Natural killer cell treated with Interleukin-12 subunit alpha and Interleukin-12 subunit beta and Interleukin-15 and Interleukin-18, amount 100 ng/mL, for 72 hours (primary cell): ENCODE measurements around the gene POLA2. TPM values are rescaled to one million over a fixed set of nuclear protein-coding genes. Genes with fewer than 3 reads are reported as not detected.
"Not testable (repeated sequence)": the region's sequence is repeated elsewhere in the genome, so short reads cannot be mapped to it uniquely, and the experiment has no call there.

Source experiments
- ATAC-seq, 2 donors: fragments of 150-1000 bp; cut with Tn5 transposase in 1 of 2; sonication (Bioruptor Pico), chemical (Tn5 transposase) in 1 of 2; 2 replicates each; pipeline ENCODE4 v1.10.0; 2021
- DNase-seq: peaks from one replicate; pipeline ENCODE4 v3.0.0; 2022; ENCODE audit warnings: low spot score
- H3K27ac Mint-ChIP-seq, 2 donors: 1 replicate in 1 of 2; 2 replicates in 1 of 2; pipeline ENCODE4 v1.8.0; 2022; ENCODE audit warnings: mixed read lengths in 2 of 2, mild to moderate bottlenecking in 1 of 2, moderate library complexity in 1 of 2
- H3K27me3 Mint-ChIP-seq, 2 donors: 1 replicate in 1 of 2; 2 replicates in 1 of 2; pipeline ENCODE4 v1.8.0; 2022; ENCODE audit warnings: mixed read lengths in 2 of 2
- H3K36me3 Mint-ChIP-seq: one replicate; pipeline ENCODE4 v1.8.0; 2022; ENCODE audit warnings: mixed read lengths
- H3K4me1 Mint-ChIP-seq, 2 donors: 1 replicate in 1 of 2; 2 replicates in 1 of 2; pipeline ENCODE4 v1.8.0; 2022; ENCODE audit warnings: low read depth in 2 of 2, mixed read lengths in 2 of 2, mild to moderate bottlenecking in 1 of 2
- H3K4me3 Mint-ChIP-seq: one replicate; pipeline ENCODE4 v1.8.0; 2022; ENCODE audit warnings: mixed read lengths
- H3K9me3 Mint-ChIP-seq: 2 replicates; pipeline ENCODE4 v1.8.0; 2022; ENCODE audit warnings: mixed read lengths
- total RNA-seq, 2 donors: library from RNA; stranded (reverse); gene quantifications; one replicate each; pipeline ENCODE4 v1.2.3, GENCODE V29; 2022

POLA2 gene
- total RNA-seq, 2 donors from 2014 or later: 56.8 to 80.9 TPM

- H3K36me3 Mint-ChIP-seq: no peaks in the 10 kb centered on the region
- no peak overlapping the region for H3K27ac Mint-ChIP-seq
- peaks cover 0 to 5% of the 10 kb centered on the region in 2 donors for H3K27me3 Mint-ChIP-seq
- ATAC-seq (no peak), DNase-seq (no peak)
- no peaks in the 10 kb centered on the region for H3K9me3 Mint-ChIP-seq
- no peaks in the 10 kb centered on the region for H3K4me1 Mint-ChIP-seq
- H3K4me3 Mint-ChIP-seq: no peak overlapping the region
These were observed 7.0 kb upstream of the POLA2 start for GRCh38 chr11:65254724-65255123.

DNA sequence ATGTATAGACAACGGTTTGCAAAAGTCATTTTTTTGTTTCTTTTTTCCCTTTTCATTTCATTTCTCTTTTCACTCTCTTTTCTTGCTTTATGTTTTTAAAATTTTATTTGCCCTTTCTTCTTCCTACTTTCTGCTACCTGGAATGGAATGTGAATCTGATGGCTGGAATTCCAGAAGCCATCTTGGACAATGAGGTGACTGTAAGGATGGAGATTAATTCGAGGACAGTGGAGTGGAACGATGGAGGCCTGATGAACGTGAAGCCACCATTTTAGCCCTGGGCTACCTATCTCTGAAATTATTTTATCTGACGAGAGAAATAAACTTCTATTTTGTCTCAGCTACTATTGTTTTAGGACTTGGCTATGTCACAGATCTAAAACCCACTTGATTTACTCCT is 2.8 kb upstream of the POLA2 start:
- Mint-ChIP-seq H3K27me3 (no peaks in the 10 kb centered on the region), H3K27ac (no peak overlapping the region), H3K36me3 (peaks cover 7% of the 10 kb centered on the region), H3K4me3 (no peak overlapping the region), H3K4me1 (peaks cover 18 to 19% of the 10 kb centered on the region in 2 donors), H3K9me3 (no peaks in the 10 kb centered on the region)
- DNase-seq (no peak), ATAC-seq (no peak)

DNA sequence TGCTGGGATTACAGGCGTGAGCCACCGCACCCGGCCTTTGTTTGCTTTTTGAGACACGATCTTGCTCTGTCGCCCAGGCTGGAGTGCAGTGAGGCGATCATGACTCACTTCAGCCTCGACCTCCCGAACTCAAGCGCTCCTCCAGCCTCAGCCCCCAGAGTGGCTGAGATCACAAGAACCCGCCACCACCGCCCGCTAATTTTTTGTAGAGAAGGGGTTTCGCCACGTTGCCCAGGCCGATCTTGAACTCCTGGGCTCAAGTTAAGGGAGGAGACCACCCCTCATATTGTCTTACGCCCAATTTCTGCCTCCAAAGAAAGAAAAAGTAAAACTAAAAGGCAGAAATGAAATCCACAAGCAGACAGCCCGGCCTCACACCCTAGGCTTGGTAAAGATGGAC is 1.5 kb upstream of the POLA2 start:
- DNase-seq (no peak), ATAC-seq (no peak)
- no peaks in the 10 kb centered on the region for H3K9me3 Mint-ChIP-seq
- H3K4me3 Mint-ChIP-seq: no peak overlapping the region
- H3K4me1 Mint-ChIP-seq: peaks cover 25 to 30% of the 10 kb centered on the region in 2 donors
- no peak overlapping the region for H3K27ac Mint-ChIP-seq
- peaks cover 7% of the 10 kb centered on the region for H3K36me3 Mint-ChIP-seq
- H3K27me3 Mint-ChIP-seq: no peaks in the 10 kb centered on the region

GRCh38 chr11:65260756-65261590 is 789 bp upstream of the POLA2 start:
- Mint-ChIP-seq H3K9me3 (no peaks in the 10 kb centered on the region), H3K27me3 (no peaks in the 10 kb centered on the region), H3K4me3 (peak overlapping the region; percentile 97), H3K4me1 (peaks cover 32 to 37% of the 10 kb centered on the region in 2 donors), H3K27ac (peak overlapping the region; percentile 90 to 96), H3K36me3 (peaks cover 11% of the 10 kb centered on the region)
- DNase-seq (no peak), ATAC-seq (no peak)

GRCh38 chr11:65262381-65262680 is 569 bp downstream of the POLA2 start:
- peak overlapping the region; percentile 90 to 96 for H3K27ac Mint-ChIP-seq
- peak overlapping the region; percentile 97 for H3K4me3 Mint-ChIP-seq
- no peak for ATAC-seq
- no peaks in the 10 kb centered on the region for H3K9me3 Mint-ChIP-seq
- H3K4me1 Mint-ChIP-seq: peaks cover 36 to 43% of the 10 kb centered on the region in 2 donors
- DNase-seq: no peak
- peaks cover 17% of the 10 kb centered on the region for H3K36me3 Mint-ChIP-seq
- no peaks in the 10 kb centered on the region for H3K27me3 Mint-ChIP-seq

DNA sequence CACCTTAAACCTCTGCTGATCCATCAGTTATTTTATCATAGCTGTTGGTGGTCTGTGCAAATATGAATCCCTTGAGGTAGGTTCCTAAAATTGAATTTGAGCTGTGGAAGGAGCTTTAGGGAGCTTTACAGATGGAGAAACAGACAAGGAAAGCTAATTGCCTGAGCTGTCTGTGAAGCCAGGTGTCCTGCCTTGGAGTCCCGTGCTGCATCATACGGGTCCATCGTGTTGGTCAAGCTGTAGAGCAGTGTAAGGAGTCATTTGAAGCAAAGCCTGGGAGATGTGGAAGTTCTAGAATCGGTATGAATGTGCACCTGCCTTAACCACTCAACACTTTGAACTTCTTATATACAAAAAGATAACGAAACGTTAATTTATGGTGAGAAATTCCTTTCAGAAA is 1.0 kb downstream of the POLA2 start:
- H3K36me3 Mint-ChIP-seq: peaks cover 17% of the 10 kb centered on the region
- DNase-seq: no peak
- peaks cover 36 to 43% of the 10 kb centered on the region in 2 donors for H3K4me1 Mint-ChIP-seq

DNA sequence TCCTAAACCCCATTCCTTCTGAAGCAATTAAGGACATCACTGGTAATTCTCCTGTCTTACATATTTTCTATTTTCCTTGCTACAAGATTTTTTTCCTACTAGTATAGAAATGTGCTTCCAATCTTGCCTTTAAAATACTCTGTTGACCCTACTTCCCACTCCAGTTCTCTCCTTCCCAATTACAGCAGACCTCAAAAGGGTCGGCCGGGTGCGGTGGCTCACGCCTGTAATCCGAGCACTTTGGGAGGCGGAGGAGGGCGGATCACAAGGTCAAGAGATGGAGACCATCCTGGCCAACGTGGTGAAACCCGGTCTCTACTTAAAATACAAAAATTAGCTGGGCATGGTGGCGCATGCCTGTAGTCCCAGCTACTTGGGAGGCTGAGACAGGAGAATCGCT is 3.0 kb downstream of the POLA2 start:
- H3K27me3 Mint-ChIP-seq, H3K9me3 Mint-ChIP-seq, DNase-seq, ATAC-seq: not testable (repeated sequence)
- Mint-ChIP-seq H3K4me3 (peak overlapping the region; percentile 80), H3K27ac (peak overlapping the region in 1 of 2 donors; percentile 23), H3K4me1 (peaks cover 36 to 43% of the 10 kb centered on the region in 2 donors), H3K36me3 (peaks cover 17% of the 10 kb centered on the region)

More for the DNA sequence above, 1.0 kb downstream of the POLA2 start:
- Mint-ChIP-seq H3K27ac (peak overlapping the region; percentile 90 to 96), H3K27me3 (no peaks in the 10 kb centered on the region), H3K4me3 (peak overlapping the region; percentile 97), H3K9me3 (no peaks in the 10 kb centered on the region)
- no peak for ATAC-seq

DNA sequence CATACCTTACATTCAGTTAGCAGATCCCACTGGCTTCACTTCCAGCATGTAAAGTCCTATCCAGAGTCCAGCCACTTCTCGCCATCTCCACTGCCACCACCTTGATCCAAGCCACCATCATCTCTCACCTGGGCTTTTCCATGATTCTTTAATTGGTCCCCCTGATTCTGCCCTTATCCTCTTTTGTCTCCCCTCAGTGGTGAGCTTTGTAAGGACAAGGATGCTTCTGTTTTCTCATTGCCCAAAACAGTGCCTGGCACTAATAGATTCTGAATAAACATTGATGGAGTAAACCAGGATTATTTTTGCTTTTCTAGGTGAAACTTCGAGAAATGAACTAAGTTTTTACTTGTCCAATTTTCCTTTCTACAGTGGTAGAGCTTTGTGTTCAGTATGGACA is 4.4 kb downstream of the POLA2 start:
- no peak overlapping the region for H3K4me3 Mint-ChIP-seq
- no peaks in the 10 kb centered on the region for H3K27me3 Mint-ChIP-seq
- H3K9me3 Mint-ChIP-seq: no peaks in the 10 kb centered on the region
- no peak for ATAC-seq
- DNase-seq: no peak
- H3K36me3 Mint-ChIP-seq: peaks cover 25% of the 10 kb centered on the region
- H3K4me1 Mint-ChIP-seq: peaks cover 30 to 38% of the 10 kb centered on the region in 2 donors
- H3K27ac Mint-ChIP-seq: peak overlapping the region in 1 of 2 donors; percentile 23

- Mint-ChIP-seq H3K27me3 (no peaks in the 10 kb centered on the region), H3K4me3 (no peak overlapping the region), H3K9me3 (no peaks in the 10 kb centered on the region), H3K27ac (no peak overlapping the region), H3K36me3 (peaks cover 28% of the 10 kb centered on the region), H3K4me1 (peaks cover 5 to 7% of the 10 kb centered on the region in 2 donors)
- no peak for ATAC-seq
- DNase-seq: no peak
These were observed 13.2 kb downstream of the POLA2 start for GRCh38 chr11:65274735-65275682.

DNA sequence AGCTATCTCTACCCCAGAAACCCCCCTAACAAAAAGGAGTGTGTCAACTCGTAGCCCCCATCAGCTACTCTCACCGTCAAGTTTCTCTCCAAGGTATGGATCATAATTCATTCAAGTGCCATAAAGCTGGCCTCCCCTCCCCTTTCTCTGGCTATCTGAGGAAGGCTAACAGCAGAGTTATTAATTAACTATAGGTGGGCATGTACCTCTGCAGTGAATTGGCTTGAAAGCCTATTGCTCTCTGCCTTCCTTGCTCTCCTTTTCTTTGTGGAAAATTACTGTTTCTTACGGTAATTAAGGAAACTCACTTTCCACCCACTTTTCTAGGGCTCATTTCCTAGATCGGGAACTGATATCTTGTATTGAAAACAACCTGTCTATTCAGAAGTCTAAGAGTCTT is 14.1 kb downstream of the POLA2 start:
- no peaks in the 10 kb centered on the region for H3K9me3 Mint-ChIP-seq
- no peak for DNase-seq
- H3K36me3 Mint-ChIP-seq: peaks cover 23% of the 10 kb centered on the region
- H3K27me3 Mint-ChIP-seq: no peaks in the 10 kb centered on the region
- ATAC-seq: no peak
- no peak overlapping the region for H3K4me3 Mint-ChIP-seq
- H3K4me1 Mint-ChIP-seq: peaks cover 6 to 7% of the 10 kb centered on the region in 2 donors
- peak overlapping the region in 1 of 2 donors; percentile 35 for H3K27ac Mint-ChIP-seq

- Mint-ChIP-seq H3K36me3 (peaks cover 24% of the 10 kb centered on the region), H3K9me3 (no peaks in the 10 kb centered on the region), H3K4me3 (no peak overlapping the region), H3K27ac (no peak overlapping the region), H3K27me3 (no peaks in the 10 kb centered on the region), H3K4me1 (peaks cover 6 to 7% of the 10 kb centered on the region in 2 donors)
- DNase-seq (no peak), ATAC-seq (no peak)
These were observed 16.0 kb downstream of the POLA2 start for GRCh38 chr11:65277631-65278277.

DNA sequence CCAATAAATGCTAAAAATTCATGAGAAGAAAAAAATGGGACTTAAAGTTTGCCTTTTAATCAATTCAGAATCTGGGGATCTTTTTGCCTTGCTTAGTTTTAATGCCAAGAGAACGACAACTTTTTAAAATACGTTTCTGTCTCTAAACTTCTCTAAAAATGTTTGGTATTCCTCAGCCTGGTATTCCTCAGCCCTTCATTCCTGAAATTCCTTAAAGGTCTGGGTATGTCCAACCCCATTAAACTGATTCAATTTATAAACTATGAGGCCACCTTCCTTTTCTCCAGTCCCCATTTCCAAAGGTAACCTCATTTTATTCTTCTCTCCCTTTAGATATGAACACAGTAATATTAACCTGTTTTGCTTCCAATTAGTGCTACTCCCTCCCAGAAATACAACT is 16.6 kb downstream of the POLA2 start:
- Mint-ChIP-seq H3K4me1 (peaks cover 6 to 7% of the 10 kb centered on the region in 2 donors), H3K36me3 (peaks cover 24% of the 10 kb centered on the region), H3K27ac (no peak overlapping the region), H3K9me3 (no peaks in the 10 kb centered on the region), H3K4me3 (no peak overlapping the region), H3K27me3 (no peaks in the 10 kb centered on the region)
- no peak for DNase-seq
- no peak for ATAC-seq

DNA sequence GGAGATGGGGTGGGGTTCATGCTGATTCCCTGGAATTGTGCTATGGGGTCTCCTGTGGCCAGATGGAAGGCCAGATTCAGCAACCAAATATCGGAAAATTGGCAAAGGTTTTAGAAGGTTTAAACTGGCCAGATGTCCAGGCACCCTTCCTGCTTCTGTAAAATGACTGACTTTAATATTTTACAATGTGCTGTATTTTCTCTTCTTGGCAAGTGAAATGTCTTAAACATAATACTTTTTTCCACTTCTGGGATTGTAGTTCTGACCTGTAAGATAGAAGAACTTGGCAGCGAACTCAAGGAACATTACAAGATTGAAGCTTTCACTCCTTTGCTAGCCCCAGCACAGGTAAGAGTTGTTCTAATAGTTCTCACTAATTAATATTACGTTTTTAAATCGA is 17.5 kb downstream of the POLA2 start:
- H3K27me3 Mint-ChIP-seq: no peaks in the 10 kb centered on the region
- no peaks in the 10 kb centered on the region for H3K9me3 Mint-ChIP-seq
- peak overlapping the region; percentile 8 to 39 for H3K27ac Mint-ChIP-seq
- ATAC-seq (no peak), DNase-seq (no peak)
- H3K4me3 Mint-ChIP-seq: no peak overlapping the region
- H3K4me1 Mint-ChIP-seq: peaks cover 6 to 7% of the 10 kb centered on the region in 2 donors
- H3K36me3 Mint-ChIP-seq: peaks cover 24% of the 10 kb centered on the region
